Measurements from ENCODE around the gene AXL. TPM values are rescaled to one million over a fixed set of nuclear protein-coding genes. Genes with fewer than 3 reads are reported as not detected.

Gene AXL
- total and polyA plus RNA-seq, 9 of the 15 experiments (the other 6 are each of a cell fraction or from before 2014, with no cell fraction given) = 0.80 to 6.6 (median 1.6) TPM

DNA sequence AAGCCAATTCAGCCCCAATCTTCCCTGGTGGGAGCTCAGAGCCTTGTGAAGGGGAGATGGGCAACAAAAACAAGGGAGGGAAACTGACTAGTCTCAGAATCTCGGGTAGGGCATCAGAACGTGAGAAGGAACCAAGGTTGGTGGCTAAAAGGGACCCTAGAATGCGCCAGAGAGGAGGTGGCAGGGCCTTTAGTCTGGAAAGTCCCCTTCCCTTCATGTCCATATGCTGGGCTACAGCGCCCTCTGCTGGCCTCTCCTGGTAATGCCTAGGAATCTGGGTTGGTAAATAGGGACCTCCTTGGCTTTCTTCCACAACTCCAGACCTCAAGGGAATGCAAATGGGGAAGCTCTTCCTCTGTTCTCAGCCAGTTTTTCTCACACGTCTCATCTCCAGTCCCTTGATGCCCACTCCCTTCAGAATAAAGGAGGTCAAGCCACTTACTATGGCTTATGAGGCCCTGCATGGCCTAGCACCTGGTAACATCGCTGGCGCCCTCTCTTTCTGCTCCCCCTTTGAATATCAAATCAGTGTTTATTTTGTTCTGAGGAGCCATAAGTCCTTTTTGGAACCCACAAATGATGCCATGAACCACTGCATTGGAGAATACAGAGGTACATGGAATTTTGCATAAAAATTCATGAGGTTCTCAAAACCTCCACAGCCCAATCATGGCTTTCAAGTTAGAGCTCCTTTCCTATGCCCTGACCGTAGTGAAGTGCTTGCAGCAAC, 89.6 kb downstream of the AXL start (continued):
- TF ChIP-seq TCF15 (CRISPR knock-in tag; IDR thresholded peaks at IDR 0.05) (no peak), TAF1 (IDR thresholded peaks at IDR 0.05; ENCODE audit: control insufficient read depth, extremely low read depth, insufficient read depth, low read length, severe bottlenecking) (no peak), KDM4B (IDR thresholded peaks at IDR 0.05; ENCODE audit: borderline replicate concordance in 2 of 2, low read depth in 1 of 2) (no peak), ARID1B (IDR thresholded peaks at IDR 0.05) (no peak), LCOR (CRISPR knock-in tag; IDR thresholded peaks at IDR 0.05) (no peak), RAD51 (IDR thresholded peaks at IDR 0.05; ENCODE audit: borderline replicate concordance, low read depth) (no peak), SIX5 (IDR thresholded peaks at IDR 0.05; ENCODE audit: borderline replicate concordance in 1 of 2, insufficient read depth in 1 of 2, low read depth in 1 of 2, low read length in 2 of 2) (no peak), DLX4 (CRISPR knock-in tag; IDR thresholded peaks at IDR 0.05) (no peak), GTF2A2 (tag; IDR thresholded peaks at IDR 0.05) (no peak), KHSRP (IDR thresholded peaks at IDR 0.05) (no peak), SIN3A (IDR thresholded peaks at IDR 0.05; ENCODE audit: borderline replicate concordance in 2 of 2, control insufficient read depth in 1 of 2, low read depth in 2 of 2, low read length in 2 of 2) (no peak), ZBTB5 (IDR thresholded peaks at IDR 0.05) (no peak), FOXJ3 (CRISPR knock-in tag; IDR thresholded peaks at IDR 0.05) (no peak)
- TF ChIP-seq, protein P1, sequence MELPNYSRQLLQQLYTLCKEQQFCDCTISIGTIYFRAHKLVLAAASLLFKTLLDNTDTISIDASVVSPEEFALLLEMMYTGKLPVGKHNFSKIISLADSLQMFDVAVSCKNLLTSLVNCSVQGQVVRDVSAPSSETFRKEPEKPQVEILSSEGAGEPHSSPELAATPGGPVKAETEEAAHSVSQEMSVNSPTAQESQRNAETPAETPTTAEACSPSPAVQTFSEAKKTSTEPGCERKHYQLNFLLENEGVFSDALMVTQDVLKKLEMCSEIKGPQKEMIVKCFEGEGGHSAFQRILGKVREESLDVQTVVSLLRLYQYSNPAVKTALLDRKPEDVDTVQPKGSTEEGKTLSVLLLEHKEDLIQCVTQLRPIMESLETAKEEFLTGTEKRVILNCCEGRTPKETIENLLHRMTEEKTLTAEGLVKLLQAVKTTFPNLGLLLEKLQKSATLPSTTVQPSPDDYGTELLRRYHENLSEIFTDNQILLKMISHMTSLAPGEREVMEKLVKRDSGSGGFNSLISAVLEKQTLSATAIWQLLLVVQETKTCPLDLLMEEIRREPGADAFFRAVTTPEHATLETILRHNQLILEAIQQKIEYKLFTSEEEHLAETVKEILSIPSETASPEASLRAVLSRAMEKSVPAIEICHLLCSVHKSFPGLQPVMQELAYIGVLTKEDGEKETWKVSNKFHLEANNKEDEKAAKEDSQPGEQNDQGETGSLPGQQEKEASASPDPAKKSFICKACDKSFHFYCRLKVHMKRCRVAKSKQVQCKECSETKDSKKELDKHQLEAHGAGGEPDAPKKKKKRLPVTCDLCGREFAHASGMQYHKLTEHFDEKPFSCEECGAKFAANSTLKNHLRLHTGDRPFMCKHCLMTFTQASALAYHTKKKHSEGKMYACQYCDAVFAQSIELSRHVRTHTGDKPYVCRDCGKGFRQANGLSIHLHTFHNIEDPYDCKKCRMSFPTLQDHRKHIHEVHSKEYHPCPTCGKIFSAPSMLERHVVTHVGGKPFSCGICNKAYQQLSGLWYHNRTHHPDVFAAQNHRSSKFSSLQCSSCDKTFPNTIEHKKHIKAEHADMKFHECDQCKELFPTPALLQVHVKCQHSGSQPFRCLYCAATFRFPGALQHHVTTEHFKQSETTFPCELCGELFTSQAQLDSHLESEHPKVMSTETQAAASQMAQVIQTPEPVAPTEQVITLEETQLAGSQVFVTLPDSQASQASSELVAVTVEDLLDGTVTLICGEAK (IDR thresholded peaks at IDR 0.05) = no peak
- TF ChIP-seq, protein P1 (CRISPR knock-in tag; IDR thresholded peaks at IDR 0.05) = no peak
